IMR-90 (cell line): ENCODE measurements around the gene ATXN7L2. TPM values are rescaled to one million over a fixed set of nuclear protein-coding genes. Genes with fewer than 3 reads are reported as not detected.
A peak's percentile ranks its signal among the peaks of the same experiment; 100 is the strongest.

Experiments
- ATAC-seq: fragments of 200-7000 bp; cut with Tn5 transposase; 2 replicates; pipeline ENCODE4 v1.9.1; 2020; ENCODE audit warnings: low read depth, mild to moderate bottlenecking, moderate library complexity
- BruUV-seq: library from RNA; stranded (reverse); fragments of 400-500 nt; replicated peaks from 2 replicates; lab custom pipeline; 2021; lab: Mats Ljungman, UMichigan
- CTCF ChIA-PET: fragments of 300-600 bp; formaldehyde crosslinking; extraction: SDS; loops from one replicate; lab custom pipeline; 2021; ENCODE audit warnings: antibody characterized with exemption; lab: Yijun Ruan, JAX
- POLR2A ChIA-PET: fragments of 300-600 bp; sonication (Branson Sonifier 250); formaldehyde crosslinking; loops from one replicate; lab custom pipeline; 2022; ENCODE audit warnings: antibody characterized with exemption; ENCODE audit not compliant: unreplicated experiment; lab: Charles Lee
- DNase-seq: peaks from one replicate; pipeline ENCODE4 v3.0.0; 2013
- H2AFZ ChIP-seq: replicated peaks from 2 replicates; pipeline ENCODE3; 2013; ENCODE audit warnings: low read length, mild to moderate bottlenecking; ENCODE audit not compliant: poor library complexity
- H2AK5ac ChIP-seq: 2 replicates; pipeline ENCODE4 v1.6.1; 2013; ENCODE audit warnings: low read depth, low read length, inconsistent platforms
- H2AK9ac ChIP-seq: replicated peaks from 2 replicates; pipeline ENCODE3; 2013; ENCODE audit warnings: mild to moderate bottlenecking, low read depth, low read length, moderate library complexity; ENCODE audit not compliant: poor library complexity
- H2BK120ac ChIP-seq: 2 replicates; pipeline ENCODE4 v1.6.1; 2013; ENCODE audit warnings: low read depth, low read length, inconsistent platforms
- H2BK15ac ChIP-seq: 3 replicates; pipeline ENCODE4 v1.6.1; 2013; ENCODE audit warnings: low read depth, low read length, inconsistent platforms
- H2BK20ac ChIP-seq: 2 replicates; pipeline ENCODE4 v1.6.1; 2013; ENCODE audit warnings: low read depth, mild to moderate bottlenecking, inconsistent platforms, low read length, moderate library complexity
- H2BK5ac ChIP-seq: 2 replicates; pipeline ENCODE4 v1.6.1; 2013; ENCODE audit warnings: mild to moderate bottlenecking, low read depth, low read length, inconsistent platforms; ENCODE audit not compliant: poor library complexity, severe bottlenecking
- H3K14ac ChIP-seq: replicated peaks from 2 replicates; pipeline ENCODE4 v1.6.1; 2013; ENCODE audit warnings: low read depth, low read length, inconsistent platforms
- H3K18ac ChIP-seq: 2 replicates; pipeline ENCODE4 v1.6.1; 2013; ENCODE audit warnings: low read depth, low read length, control low read depth
- H3K23ac ChIP-seq: 2 replicates; pipeline ENCODE4 v1.6.1; 2013; ENCODE audit warnings: low read depth, low read length, inconsistent platforms
- H3K27ac ChIP-seq: 2 replicates; pipeline ENCODE4 v1.5.1; 2013; ENCODE audit warnings: mild to moderate bottlenecking, control low read depth, low read length; ENCODE audit not compliant: insufficient read depth
- H3K27me3 ChIP-seq: 2 replicates; pipeline ENCODE4 v1.6.1; 2013; ENCODE audit warnings: low read length; ENCODE audit not compliant: control insufficient read depth, insufficient read depth
- H3K36me3 ChIP-seq: 2 replicates; pipeline ENCODE4 v1.6.1; 2013; ENCODE audit warnings: low read length, mixed read lengths; ENCODE audit not compliant: control insufficient read depth, insufficient read depth
- H3K4ac ChIP-seq: 2 replicates; pipeline ENCODE4 v1.6.1; 2013; ENCODE audit warnings: low read depth, low read length, inconsistent platforms
- H3K4me1 ChIP-seq: 2 replicates; pipeline ENCODE4 v1.6.1; 2013; ENCODE audit warnings: low read length, mixed read lengths; ENCODE audit not compliant: control insufficient read depth, insufficient read depth
- H3K4me2 ChIP-seq: 2 replicates; pipeline ENCODE4 v1.6.1; 2013; ENCODE audit warnings: low read depth, mild to moderate bottlenecking, control low read depth, low read length, moderate library complexity
- H3K4me3 ChIP-seq: 2 replicates; pipeline ENCODE4 v1.5.1; 2013; ENCODE audit warnings: low read depth, mild to moderate bottlenecking, control low read depth, low read length, moderate library complexity; ENCODE audit not compliant: insufficient read depth
- H3K56ac ChIP-seq: 2 replicates; pipeline ENCODE4 v1.6.1; 2013; ENCODE audit warnings: low read length, inconsistent platforms; ENCODE audit not compliant: insufficient read depth; ENCODE audit errors: extremely low read depth
- H3K79me1 ChIP-seq, 2 experiments: 2 replicates each; pipeline ENCODE4 v1.6.1; 2013; ENCODE audit warnings: low read length in 2 of 2, inconsistent platforms in 1 of 2, low read depth in 1 of 2
- H3K9ac ChIP-seq: 2 replicates; pipeline ENCODE4 v1.6.1; 2013; ENCODE audit warnings: low read depth, low read length, control low read depth
- H3K9me1 ChIP-seq: 2 replicates; pipeline ENCODE4 v1.6.1; 2013; ENCODE audit warnings: low read length, inconsistent platforms; ENCODE audit not compliant: insufficient read depth
- H3K9me3 ChIP-seq: 2 replicates; pipeline ENCODE4 v1.6.1; 2013; ENCODE audit warnings: low read length; ENCODE audit not compliant: control insufficient read depth, insufficient read depth
- H4K20me1 ChIP-seq: 2 replicates; pipeline ENCODE4 v1.6.1; 2013; ENCODE audit warnings: low read length, inconsistent platforms; ENCODE audit not compliant: insufficient read depth
- H4K5ac ChIP-seq: 2 replicates; pipeline ENCODE4 v1.6.1; 2013; ENCODE audit warnings: mild to moderate bottlenecking, low read depth, low read length, control low read depth
- H4K8ac ChIP-seq, 2 experiments: 2 replicates each; pipeline ENCODE4 v1.6.1; 2013; ENCODE audit warnings: low read depth in 2 of 2, low read length in 2 of 2, control low read depth in 1 of 2, inconsistent platforms in 1 of 2
- H4K91ac ChIP-seq: 2 replicates; pipeline ENCODE4 v1.6.1; 2013; ENCODE audit warnings: low read depth, low read length, inconsistent platforms; ENCODE audit not compliant: insufficient read depth
- MAZ ChIP-seq: IDR thresholded peaks from 2 replicates; pipeline ENCODE4 v1.6.1; 2012; ENCODE audit warnings: low read depth, mild to moderate bottlenecking, low read length, improper control_type of control experiment, moderate library complexity, borderline replicate concordance
- POLR2A ChIP-seq: IDR thresholded peaks from 2 replicates; pipeline ENCODE4 v1.6.1; 2012; ENCODE audit warnings: mild to moderate bottlenecking, low read depth, low read length
- RAD21 ChIP-seq: IDR thresholded peaks from 2 replicates; pipeline ENCODE4 v1.6.1; 2012; ENCODE audit warnings: low read length, improper control_type of control experiment
- WGBS, 2 experiments: methylation state at CpG; one replicate each; pipeline versions ENCODE4 v1.1.5 to v1.1.7; 2013; ENCODE audit warnings: missing lambda C conversion rate in 2 of 2; ENCODE audit not compliant: insufficient read length in 1 of 2; ENCODE audit errors: extremely low coverage in 2 of 2; 5-methylcytosine and 5-hydroxymethylcytosine counted together
- dilution Hi-C: fragments of 300-500 bp; cut with HindIII; formaldehyde crosslinking; loops from one replicate; pipeline ENCODE4 v1.14.3; 2018; ENCODE audit warnings: low sequenced_read_pairs; ENCODE audit not compliant: unreplicated experiment
- in situ Hi-C: fragments of 300-500 bp; cut with MboI; formaldehyde crosslinking; loops from 3 replicates; pipeline ENCODE4 v1.14.3; 2019; ENCODE audit warnings: low sequenced_read_pairs, inconsistent platforms, mixed read lengths
- intact Hi-C: fragments of 100-400 bp; cut with micrococcal nuclease; formaldehyde crosslinking; loops from 2 replicates; pipeline ENCODE4 v1.10.0; 2022
- polyA plus RNA-seq, 3 experiments: library from polyadenylated mRNA; depleted of rRNA; stranded (reverse); fragments of >200 nt; gene quantifications; 2 replicates each; pipeline ENCODE4 v1.2.3, GENCODE V29; 2012; ENCODE audit warnings: low replicate concordance in 1 of 3
- total RNA-seq: library from RNA; depleted of rRNA; stranded (reverse); fragments of >200 nt; gene quantifications from 2 replicates; pipeline ENCODE4 v1.2.3, GENCODE V29; 2012
- TF ChIP-seq, protein P1 (sequence below): fragments of 150-350 bp; IDR thresholded peaks from 2 replicates; pipeline ENCODE4 v1.6.1; 2017; ENCODE audit warnings: mild to moderate bottlenecking, antibody characterized with exemption, low read length, low read depth

The ATXN7L2 gene
- total and polyA plus RNA-seq, 2 of the 4 experiments (the other 2 are of a cell fraction), result 1.3 to 4.8 TPM

DNA sequence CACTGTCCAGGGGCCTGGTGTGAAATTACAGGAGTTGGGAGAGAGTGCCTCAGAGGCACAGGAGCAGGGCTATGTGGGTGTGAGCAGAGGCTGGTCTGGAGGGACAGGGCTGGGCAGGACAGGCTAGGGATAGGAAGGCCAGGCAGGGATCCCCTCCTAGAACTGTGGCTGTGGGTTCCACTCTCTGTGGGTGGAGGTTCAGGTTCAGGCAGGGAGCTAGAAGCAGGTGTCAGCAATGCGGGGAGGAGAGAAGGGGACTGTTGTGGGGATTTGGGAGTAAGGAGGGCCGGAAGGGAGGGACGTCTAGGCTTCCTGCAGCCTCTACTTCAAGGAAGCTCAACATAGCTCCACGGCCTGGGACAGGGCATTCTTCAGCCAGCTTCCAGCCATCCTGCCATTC lies 47.7 kb downstream of the ATXN7L2 start:
- Histone ChIP-seq H2AK5ac (no peak overlapping the region), H3K9me1 (no peaks in the 10 kb centered on the region; the same call in 1 of the 2 replicates), H3K23ac (no peak overlapping the region), H4K5ac (no peak overlapping the region), H2BK5ac (no peak overlapping the region), H4K8ac (no peak overlapping the region), H3K4me3 (no peak overlapping the region), H3K79me1 (no peaks in the 10 kb centered on the region), H4K20me1 (no peaks in the 10 kb centered on the region), H2BK20ac (no peak overlapping the region), H3K56ac (no peak overlapping the region), H2AFZ (peak overlapping the region; percentile 35), H3K9ac (no peak overlapping the region), H3K27me3 (peaks cover 13% of the 10 kb centered on the region), H2BK120ac (no peak overlapping the region), H3K9me3 (no peaks in the 10 kb centered on the region), H3K14ac (no peak overlapping the region), H2AK9ac (no peak overlapping the region), H2BK15ac (no peak overlapping the region), H3K4ac (no peak overlapping the region), H3K36me3 (no peaks in the 10 kb centered on the region), H3K4me2 (no peak overlapping the region), H3K18ac (no peak overlapping the region), H3K27ac (no peak overlapping the region), H3K4me1 (peaks cover 7% of the 10 kb centered on the region), H4K91ac (no peak overlapping the region)
- WGBS, 2 experiments, result no CpG with 5 or more reads among the region's 4 CpGs
- DNase-seq, result no peak
- dilution Hi-C loops (no loop called here), intact Hi-C loops (loop anchor here (5.0 kb wide), 1 partner anchor 269 kb away; no protein-coding TSS in a partner anchor), in situ Hi-C loops (loop anchor here (5.0 to 10.0 kb wide), 2 partner anchors 34 to 267 kb away; no protein-coding TSS in a partner anchor)
- TF ChIP-seq MAZ, result no peak
- no peak for TF ChIP-seq POLR2A
- TF ChIP-seq, protein P1, sequence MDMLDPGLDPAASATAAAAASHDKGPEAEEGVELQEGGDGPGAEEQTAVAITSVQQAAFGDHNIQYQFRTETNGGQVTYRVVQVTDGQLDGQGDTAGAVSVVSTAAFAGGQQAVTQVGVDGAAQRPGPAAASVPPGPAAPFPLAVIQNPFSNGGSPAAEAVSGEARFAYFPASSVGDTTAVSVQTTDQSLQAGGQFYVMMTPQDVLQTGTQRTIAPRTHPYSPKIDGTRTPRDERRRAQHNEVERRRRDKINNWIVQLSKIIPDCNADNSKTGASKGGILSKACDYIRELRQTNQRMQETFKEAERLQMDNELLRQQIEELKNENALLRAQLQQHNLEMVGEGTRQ, result no peak
- TF ChIP-seq RAD21, result no peak
- POLR2A ChIA-PET, result no interaction called here
- BruUV-seq, result no TSS peak
- ATAC-seq, result no peak
- CTCF ChIA-PET, result interaction anchor here (0.8 to 3.2 kb wide), 8 partner anchors 10 to 50 kb away, joined by 3 to 75 read pairs (median 6); partner anchors contain the start of genes AMIGO1 and CYB561D1
